Mammary microvascular endothelial cell (primary cell): ENCODE measurements around the gene SLC2A10. TPM values are rescaled to one million over a fixed set of nuclear protein-coding genes. Genes with fewer than 3 reads are reported as not detected.

Experiments used
- total RNA-seq: library from RNA; depleted of rRNA; stranded (reverse); fragments of >200 nt; gene quantifications from 2 replicates; pipeline ENCODE4 v1.2.3, GENCODE V29; 2015

The SLC2A10 gene
- 1.9 and 3.3 TPM in 2 replicates for total RNA-seq

GRCh38 chr20:46709459-46710152, at the start of gene SLC2A10:
Gene SLC2A10, plus strand, starts transcription at chr20:46709649. Its CDS starts 88 bp downstream, at chr20:46709737.

DNA sequence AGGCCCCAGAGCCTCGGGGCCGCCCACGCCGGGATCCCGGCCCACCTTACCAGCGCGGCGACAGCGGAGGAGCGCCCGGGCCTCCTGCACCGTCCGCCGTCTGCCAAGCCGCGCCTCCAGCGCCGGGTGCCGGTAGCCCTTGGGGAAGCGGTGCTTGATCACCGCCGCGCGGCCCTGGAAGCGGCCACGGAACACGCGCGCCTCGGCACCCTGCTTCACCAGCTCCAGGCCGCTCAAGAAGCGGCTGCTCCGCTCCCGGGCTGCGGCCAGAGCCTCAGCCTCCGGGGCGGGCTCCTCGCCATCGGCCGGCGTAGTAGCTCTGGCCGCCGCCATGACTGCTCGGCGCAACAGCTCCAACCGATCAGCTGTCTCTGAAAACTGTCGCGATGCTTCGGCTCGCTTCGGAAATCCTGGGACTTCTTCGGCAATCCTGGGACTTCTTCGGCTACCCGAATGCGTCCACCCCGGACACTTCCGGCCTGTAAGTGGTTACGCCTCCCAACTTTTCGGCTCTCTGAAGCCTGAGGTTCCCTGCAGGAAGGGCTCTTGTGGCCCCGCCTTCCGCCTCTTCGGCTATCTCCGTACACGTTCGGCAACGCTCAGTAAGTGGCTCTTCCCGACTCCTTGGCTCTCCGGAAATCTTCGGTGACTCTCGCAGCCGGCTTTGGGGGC, 20.2 kb upstream of the SLC2A10 start, which contains the start of gene TP53RK:
Gene TP53RK, minus strand, starts transcription at position 363 of the 672 bp plus-strand sequence. Its CDS starts 30 bp downstream, at position 333.

Other genes with a start within 250 kb of the SLC2A10 start
- gene ZNF334, start 196.1 kb upstream of the SLC2A10 start, total RNA-seq = 0.27 and 0.54 TPM in 2 replicates
- gene OCSTAMP, start 159.0 kb upstream of the SLC2A10 start, total RNA-seq = not detected in 2 replicates
- gene SLC13A3, start 58.2 kb upstream of the SLC2A10 start, total RNA-seq = not detected in 2 replicates
- gene TP53RK, start 20.2 kb upstream of the SLC2A10 start, total RNA-seq = 12.6 and 14.7 TPM in 2 replicates
- gene EYA2, start 185.2 kb downstream of the SLC2A10 start, total RNA-seq = not detected in 2 replicates